Left lung (tissue), 10 donors: Measurements from ENCODE around the gene CLPTM1L. TPM values are rescaled to one million over a fixed set of nuclear protein-coding genes. Genes with fewer than 3 reads are reported as not detected.
A peak's percentile ranks its signal among the peaks of the same experiment; 100 is the strongest.

Experiments
- ATAC-seq: fragments of 200-7000 bp; cut with Tn5 transposase; one replicate; pipeline ENCODE4 v1.9.1; 2020; ENCODE audit warnings: moderate library complexity
- DNase-seq, 4 donors: peaks; one replicate each; pipeline ENCODE4 v3.0.0-alpha.2; 2013 to 2020
- H3K27ac ChIP-seq, 2 donors: fragments of 200-600 bp; sonication (generic) in 1 of 2; one replicate each; pipeline versions ENCODE4 v1.5.0 to v1.8.0; 2020 to 2021
- H3K27me3 ChIP-seq, 2 donors: fragments of 200-600 bp; sonication (generic) in 1 of 2; one replicate each; pipeline versions ENCODE4 v1.5.0 to v1.8.0; 2020 to 2021
- H3K36me3 ChIP-seq, 2 donors: fragments of 200-600 bp; sonication (generic) in 1 of 2; one replicate each; pipeline versions ENCODE4 v1.5.0 to v1.8.0; 2020 to 2021
- H3K4me1 ChIP-seq, 2 donors: fragments of 200-600 bp; one replicate each; pipeline ENCODE4 v1.8.0; 2021
- H3K4me3 ChIP-seq, 2 donors: fragments of 200-600 bp; sonication (generic) in 1 of 2; one replicate each; pipeline versions ENCODE4 v1.5.0 to v1.8.0; 2020 to 2021; ENCODE audit warnings: mild to moderate bottlenecking in 1 of 2
- H3K9me3 ChIP-seq, 2 donors: fragments of 200-600 bp; sonication (generic) in 1 of 2; one replicate each; pipeline versions ENCODE4 v1.5.0 to v1.8.0; 2020 to 2021
- CTCF ChIP-seq, 2 donors: fragments of 200-600 bp; sonication (generic) in 1 of 2; IDR thresholded peaks; one replicate each; pipeline versions ENCODE4 v1.5.0 to v1.8.0; 2021; ENCODE audit warnings: antibody characterized with exemption in 2 of 2
- intact Hi-C, 2 donors: fragments of 100-400 bp; cut with DNase I; formaldehyde crosslinking; loops; one replicate each; pipeline versions ENCODE4 v1.11.2 to v1.14.2; 2022
- microRNA-seq, 2 donors: library from miRNA; unstranded; fragments of <30 nt; microRNA quantifications; one replicate each; pipeline ENCODE4, GENCODE V29; 2019
- polyA plus RNA-seq, 6 donors: library from polyadenylated mRNA; unstranded; fragments of 120-200 nt; gene quantifications; one replicate each; pipeline ENCODE4 v1.2.1, GENCODE V29; 2013; ENCODE audit not compliant: insufficient read length in 6 of 6
- total RNA-seq, 2 donors: library from RNA; stranded (reverse); fragmentation: NEBNext Ultra II Directional; extraction: Animal tissue kit (Norgen Biotek cat#: 25700); gene quantifications; one replicate each; pipeline ENCODE4 v1.2.1, GENCODE V29; 2021
- donor health status: DM: no; HTN: yes; CAD: no.
- donor health status: DM: no; HTN: no; CAD: no.

The CLPTM1L gene
- total and polyA plus RNA-seq, 8 donors, result 90.4 to 171 (median 99.4) TPM

GRCh38 chr5:1268666-1269065, 76.2 kb downstream of the CLPTM1L start:
- DNase-seq (no peak), ATAC-seq (no peak)
- TF ChIP-seq CTCF (IDR thresholded peaks at IDR 0.05), result no peak
- Histone ChIP-seq H3K4me3 (no peak overlapping the region), H3K4me1 (no peaks in the 10 kb centered on the region), H3K27me3 (no peaks in the 10 kb centered on the region), H3K27ac (no peak overlapping the region), H3K36me3 (no peaks in the 10 kb centered on the region), H3K9me3 (peaks cover 0 to 9% of the 10 kb centered on the region in 2 donors)
- intact Hi-C loops, result no loop called here

DNA sequence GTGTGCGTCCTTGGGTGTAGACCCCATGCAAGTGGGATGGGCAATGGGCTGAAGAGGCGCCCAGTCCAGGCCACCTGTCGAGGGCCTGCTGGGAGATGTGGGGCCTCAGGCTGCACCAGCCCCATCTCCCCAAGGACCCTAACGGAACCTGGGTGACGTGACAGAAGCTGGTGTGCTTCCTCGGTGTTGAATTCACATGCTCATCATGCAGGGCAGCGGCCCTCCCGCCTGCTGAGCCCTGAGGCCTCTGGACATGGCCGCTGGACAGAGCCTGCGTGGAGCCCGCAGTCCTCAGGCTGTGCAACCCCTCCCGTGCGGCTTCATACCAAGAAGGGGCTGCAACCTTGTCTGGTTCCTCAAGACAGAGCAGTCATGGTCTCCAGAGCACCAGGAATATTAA, 76.8 kb downstream of the CLPTM1L start:
- ATAC-seq (no peak), DNase-seq (peak in 1 of 4 donors; percentile 64)
- H3K27me3 ChIP-seq, result no peaks in the 10 kb centered on the region
- H3K9me3 ChIP-seq, result peaks cover 0 to 15% of the 10 kb centered on the region in 2 donors
- no peak overlapping the region for H3K4me3 ChIP-seq
- H3K36me3 ChIP-seq, result no peaks in the 10 kb centered on the region
- H3K27ac ChIP-seq, result no peak overlapping the region
- no peaks in the 10 kb centered on the region for H3K4me1 ChIP-seq
- TF ChIP-seq CTCF (IDR thresholded peaks at IDR 0.05), result no peak
- intact Hi-C loops, result no loop called here

Small RNA genes within 50 kb of the gene (microRNA-seq; reads per million reads assigned to microRNA genes)
- 0 reads per million in 2 donors for gene MIR4457

Other genes with a start within 250 kb of the CLPTM1L start
- 10 to 100 TPM; 39.4 to 45.0 TPM for gene SLC12A7, start 233.0 kb downstream of the CLPTM1L start, total RNA-seq
- gene SLC12A7, start 233.0 kb downstream of the CLPTM1L start, polyA plus RNA-seq, result 10 to 100 TPM; 28.1 to 40.3 (median 31.3) TPM
- gene SLC6A19, start 143.5 kb downstream of the CLPTM1L start, total RNA-seq, result not detected
- under 1 TPM; 0.04 to 0.54 (median 0.19) TPM for gene SLC6A19, start 143.5 kb downstream of the CLPTM1L start, polyA plus RNA-seq
- gene SLC6A18, start 119.7 kb downstream of the CLPTM1L start, total RNA-seq, result not detected
- under 1 TPM in 1 of 6 donors, not detected in 5; 0.18 TPM for gene SLC6A18, start 119.7 kb downstream of the CLPTM1L start, polyA plus RNA-seq
- under 1 TPM; 0.09 to 0.13 TPM for gene TERT, start 50.0 kb downstream of the CLPTM1L start, total RNA-seq
- gene TERT, start 50.0 kb downstream of the CLPTM1L start, polyA plus RNA-seq, result under 1 TPM; 0.10 to 0.35 (median 0.19) TPM
- 1 to 10 TPM in 1 of 2 donors, under 1 TPM in 1; 0.10 to 4.3 TPM for gene SLC6A3, start 100.3 kb upstream of the CLPTM1L start, total RNA-seq
- 1 to 10 TPM; 1.3 to 4.5 (median 2.8) TPM for gene SLC6A3, start 100.3 kb upstream of the CLPTM1L start, polyA plus RNA-seq
- 100 to 1,000 TPM; 458 to 751 TPM for gene LPCAT1, start 178.9 kb upstream of the CLPTM1L start, total RNA-seq
- gene LPCAT1, start 178.9 kb upstream of the CLPTM1L start, polyA plus RNA-seq, result 100 to 1,000 TPM; 106 to 180 (median 121) TPM